Measurements from ENCODE around the gene TBATA. TPM values are rescaled to one million over a fixed set of nuclear protein-coding genes. Genes with fewer than 3 reads are reported as not detected.

TBATA gene, protein sequence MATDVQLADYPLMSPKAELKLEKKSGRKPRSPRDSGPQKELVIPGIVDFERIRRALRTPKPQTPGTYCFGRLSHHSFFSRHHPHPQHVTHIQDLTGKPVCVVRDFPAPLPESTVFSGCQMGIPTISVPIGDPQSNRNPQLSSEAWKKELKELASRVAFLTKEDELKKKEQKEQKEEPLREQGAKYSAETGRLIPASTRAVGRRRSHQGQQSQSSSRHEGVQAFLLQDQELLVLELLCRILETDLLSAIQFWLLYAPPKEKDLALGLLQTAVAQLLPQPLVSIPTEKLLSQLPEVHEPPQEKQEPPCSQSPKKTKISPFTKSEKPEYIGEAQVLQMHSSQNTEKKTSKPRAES
- total RNA-seq = not detected in 2 replicates

DNA sequence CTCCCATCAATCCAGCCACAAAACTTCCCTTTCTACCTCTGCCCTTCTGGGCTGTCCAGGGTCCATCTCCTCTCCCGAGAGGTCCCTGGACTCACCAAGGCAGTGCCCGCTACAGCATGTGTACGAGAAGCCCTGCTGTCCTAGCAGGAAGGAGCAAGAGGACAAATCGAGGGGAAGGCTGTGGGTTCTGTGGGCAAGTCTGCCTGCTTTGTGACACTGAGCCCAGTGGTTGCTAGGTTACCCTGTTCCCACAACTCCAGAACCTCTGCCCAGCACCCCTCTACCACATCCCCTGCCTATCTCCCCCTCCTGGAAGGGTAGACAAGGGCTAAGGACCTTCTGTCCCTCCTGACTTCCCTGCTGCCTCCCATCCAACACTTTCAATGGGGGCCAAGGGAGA lies at the start of gene TBATA:
Gene TBATA (minus strand): TSS at position 188 of the 400 bp plus-strand sequence. CDS start 1,998 bp downstream, outside the sequence.

DNA sequence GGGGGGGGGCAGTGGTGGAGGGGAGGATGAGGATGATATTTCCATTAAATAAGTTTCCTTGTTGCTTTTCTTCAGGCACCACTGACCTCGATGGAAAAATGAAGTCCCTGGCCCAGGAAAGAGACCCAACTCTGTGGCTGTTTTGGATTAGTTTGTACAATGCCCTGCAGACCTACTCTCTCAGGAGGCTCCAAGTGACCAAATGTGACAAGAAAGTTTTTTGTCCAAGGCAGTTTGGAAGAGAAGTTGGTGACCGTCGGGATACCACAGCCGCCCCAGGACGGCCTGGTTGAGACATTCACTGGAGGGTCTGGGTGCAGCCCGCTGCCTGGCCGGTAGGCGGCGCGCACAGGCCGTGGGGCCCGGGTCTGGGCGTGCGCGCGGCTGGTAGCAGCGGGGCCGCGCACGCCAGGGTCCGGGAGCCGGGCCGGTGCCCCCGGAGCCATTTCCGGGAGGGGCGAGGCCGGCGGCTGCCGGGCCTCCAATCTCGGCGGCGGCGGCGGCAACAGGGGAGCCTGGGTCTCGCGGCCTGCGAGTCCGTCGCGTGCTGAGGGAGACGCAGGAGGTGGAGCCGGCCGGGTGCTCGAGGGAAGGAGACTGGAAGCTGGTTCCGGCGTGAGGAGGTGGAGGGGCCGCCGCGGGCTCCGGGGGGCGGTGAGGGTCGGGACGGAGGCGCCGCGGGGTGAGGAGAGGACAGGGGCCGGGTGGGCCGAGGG lies 30.5 kb upstream of the TBATA start, which contains the start of gene SGPL1:
Gene SGPL1 (plus strand): TSS at position 445 of the 716 bp plus-strand sequence. CDS start 906 bp downstream, outside the sequence.

Other genes with a start within 250 kb of the TBATA start
- gene PRF1, start 182.6 kb downstream of the TBATA start, total RNA-seq = not detected in 2 replicates
- gene ADAMTS14, start 112.9 kb downstream of the TBATA start, total RNA-seq = 3.7 and 5.1 TPM in 2 replicates
- gene SGPL1, start 30.6 kb upstream of the TBATA start, total RNA-seq = 28.3 and 30.5 TPM in 2 replicates
- 27.4 and 31.6 TPM in 2 replicates for gene PCBD1, start 103.2 kb upstream of the TBATA start, total RNA-seq

Measured in aortic smooth muscle cell (primary cell).